H1 (cell line): Measurements from ENCODE around the gene DOCK6.

ENCODE experiments used
- ATF2 ChIP-seq: IDR thresholded peaks from 2 replicates; pipeline ENCODE4 v1.6.1; 2012; ENCODE audit warnings: low read length, inconsistent platforms
- BACH1 ChIP-seq: IDR thresholded peaks from 2 replicates; pipeline ENCODE4 v1.6.1; 2012; ENCODE audit warnings: low read length, improper control_type of control experiment
- CEBPB ChIP-seq: IDR thresholded peaks from 2 replicates; pipeline ENCODE4 v1.6.1; 2012; ENCODE audit warnings: low read depth, low read length
- CREB1 ChIP-seq: IDR thresholded peaks from 2 replicates; pipeline ENCODE4 v1.6.1; 2012; ENCODE audit warnings: inconsistent platforms
- CTCF ChIP-seq, 3 experiments: IDR thresholded peaks; 1 replicate in 2 of 3; 2 replicates in 1 of 3; pipeline versions ENCODE4 v1.5.1 to v1.6.1; 2011; ENCODE audit warnings: low read length in 3 of 3, mild to moderate bottlenecking in 3 of 3, inconsistent platforms in 2 of 3, low read depth in 1 of 3, moderate library complexity in 1 of 3; ENCODE audit not compliant: insufficient read depth in 1 of 3; ENCODE audit errors: control extremely low read depth in 1 of 3
- HDAC2 ChIP-seq, 2 experiments: fragments of 300-600 bp in 1 of 2; sonication (generic) in 1 of 2; IDR thresholded peaks; 2 replicates each; pipeline ENCODE4 v1.6.1; 2011 to 2012; ENCODE audit warnings: low read depth in 2 of 2, low read length in 2 of 2, mild to moderate bottlenecking in 2 of 2, moderate library complexity in 2 of 2, borderline replicate concordance in 1 of 2, inconsistent platforms in 1 of 2
- POLR2A ChIP-seq, 2 experiments: IDR thresholded peaks; 1 replicate in 1 of 2; 2 replicates in 1 of 2; pipeline ENCODE4 v1.6.1; 2011; ENCODE audit warnings: low read depth in 2 of 2, low read length in 2 of 2, mild to moderate bottlenecking in 2 of 2; ENCODE audit errors: control extremely low read depth in 1 of 2
- POLR2AphosphoS5 ChIP-seq: IDR thresholded peaks from 2 replicates; pipeline ENCODE4 v1.6.1; 2011; ENCODE audit warnings: low read depth, low read length
- SP2 ChIP-seq: IDR thresholded peaks from 2 replicates; pipeline ENCODE4 v1.6.1; 2012; ENCODE audit warnings: mild to moderate bottlenecking, low read length, inconsistent platforms
- SP4 ChIP-seq: IDR thresholded peaks from 2 replicates; pipeline ENCODE4 v1.6.1; 2012; ENCODE audit warnings: low read length, inconsistent platforms
- SUZ12 ChIP-seq: fragments of 200-600 bp; sonication (generic); IDR thresholded peaks from 2 replicates; pipeline ENCODE4 v1.6.1; 2012; ENCODE audit warnings: mild to moderate bottlenecking, inconsistent platforms, low read length, moderate library complexity, mixed read lengths
- TAF1 ChIP-seq: IDR thresholded peaks from 2 replicates; pipeline ENCODE4 v1.6.1; 2011; ENCODE audit warnings: mild to moderate bottlenecking, low read depth, low read length
- ZNF274 ChIP-seq: IDR thresholded peaks from 2 replicates; pipeline ENCODE4 v1.7.0; 2012; ENCODE audit warnings: low read length, borderline replicate concordance; ENCODE audit errors: extremely low read depth

GRCh38 chr19:11192957-11193939, 69.1 kb downstream of the DOCK6 start:
- TF ChIP-seq SP4 (no peak), POLR2A (IDR thresholded peaks at IDR 0.05; ENCODE audit: control extremely low read depth in 1 of 2, low read depth in 2 of 2, low read length in 2 of 2) (no peak), SP2 (no peak), CTCF (IDR thresholded peaks at IDR 0.05; ENCODE audit: control extremely low read depth in 1 of 3, insufficient read depth in 1 of 3, low read depth in 1 of 3, low read length in 3 of 3) (no peak), SUZ12 (no peak), ZNF274 (no peak), POLR2AphosphoS5 (no peak), TAF1 (no peak), HDAC2 (IDR thresholded peaks at IDR 0.05; ENCODE audit: borderline replicate concordance in 1 of 2, low read depth in 2 of 2, low read length in 2 of 2) (no peak), CEBPB (no peak), ATF2 (no peak), BACH1 (no peak), CREB1 (no peak)
